H4 (cell line): Measurements from ENCODE around the gene ZBTB8OS. TPM values are rescaled to one million over a fixed set of nuclear protein-coding genes. Genes with fewer than 3 reads are reported as not detected.
"Not testable (repeated sequence)": the region's sequence is repeated elsewhere in the genome, so short reads cannot be mapped to it uniquely, and the experiment has no call there.

Source experiments
- DNase-seq: peaks from one replicate; pipeline ENCODE4 v3.0.0-alpha.2; 2015; ENCODE audit warnings: low spot score
- total RNA-seq: library from RNA; depleted of rRNA; stranded (reverse); fragments of >200 nt; shearing (Covaris generic); gene quantifications from 2 replicates; pipeline ENCODE4 v1.2.3, GENCODE V29; 2014

Gene ZBTB8OS
- total RNA-seq, 1 experiment from 2014 or later: 102 TPM

DNA sequence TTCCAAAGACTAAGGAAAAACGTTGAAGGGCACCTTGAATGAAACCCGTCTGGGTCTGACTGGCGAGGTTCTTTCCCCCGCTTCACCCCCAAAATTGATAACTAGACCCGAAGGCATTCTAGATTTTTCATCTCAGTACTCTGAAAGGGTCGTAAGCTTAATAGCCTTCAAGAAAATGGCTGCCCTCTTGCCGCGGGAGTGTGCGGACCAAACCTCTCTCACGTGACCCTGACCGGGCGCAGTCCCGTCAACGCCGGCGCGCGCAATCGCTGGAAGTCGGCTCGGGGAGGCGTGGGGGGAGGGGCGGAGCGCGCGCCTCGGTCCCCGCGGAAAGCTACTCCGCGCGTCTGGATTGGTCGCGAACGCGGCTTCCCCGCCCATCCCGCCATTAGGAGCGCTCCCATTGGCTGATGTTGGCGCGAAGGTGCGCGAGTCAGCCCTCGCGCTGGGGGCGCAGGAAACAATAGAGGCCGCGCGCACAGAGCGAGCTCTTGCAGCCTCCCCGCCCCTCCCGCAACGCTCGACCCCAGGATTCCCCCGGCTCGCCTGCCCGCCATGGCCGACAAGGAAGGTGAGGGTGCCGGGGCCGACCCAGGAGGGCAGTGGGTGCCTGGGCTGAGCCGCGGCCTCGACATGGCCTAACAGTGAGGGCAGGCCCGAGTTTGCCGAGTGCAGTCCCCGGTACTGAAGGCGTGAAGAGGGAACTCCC, 556 bp upstream of the ZBTB8OS start, which contains the start of gene RBBP4:
TSS of gene RBBP4 (plus strand) at position 457 of the 709 bp plus-strand sequence. CDS start at position 556, 99 bp downstream.
- DNase-seq: peak; percentile 96

- no peak for DNase-seq
These were observed 2.8 kb downstream of the ZBTB8OS start for GRCh38 chr1:32647308-32648134.

DNA sequence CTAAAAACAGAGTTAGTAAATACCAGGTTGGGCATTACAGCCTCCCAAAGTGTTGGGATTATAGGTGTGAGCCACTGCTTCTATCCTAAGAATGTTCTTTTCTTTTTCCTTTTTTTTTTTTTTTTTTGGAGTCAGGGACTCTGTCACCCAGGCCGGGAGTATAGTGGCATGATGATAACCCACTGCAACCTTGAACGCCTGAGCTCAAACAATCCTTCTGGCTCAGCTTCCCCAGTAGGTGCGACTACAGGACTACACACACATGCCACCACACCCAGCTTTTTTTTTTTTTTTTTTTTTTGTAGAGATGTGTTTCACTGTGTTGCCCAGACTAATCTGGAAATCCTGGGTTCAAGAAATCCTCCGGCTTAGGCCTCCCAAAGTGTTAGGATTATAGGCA, 5.9 kb downstream of the ZBTB8OS start:
- DNase-seq: no peak

DNA sequence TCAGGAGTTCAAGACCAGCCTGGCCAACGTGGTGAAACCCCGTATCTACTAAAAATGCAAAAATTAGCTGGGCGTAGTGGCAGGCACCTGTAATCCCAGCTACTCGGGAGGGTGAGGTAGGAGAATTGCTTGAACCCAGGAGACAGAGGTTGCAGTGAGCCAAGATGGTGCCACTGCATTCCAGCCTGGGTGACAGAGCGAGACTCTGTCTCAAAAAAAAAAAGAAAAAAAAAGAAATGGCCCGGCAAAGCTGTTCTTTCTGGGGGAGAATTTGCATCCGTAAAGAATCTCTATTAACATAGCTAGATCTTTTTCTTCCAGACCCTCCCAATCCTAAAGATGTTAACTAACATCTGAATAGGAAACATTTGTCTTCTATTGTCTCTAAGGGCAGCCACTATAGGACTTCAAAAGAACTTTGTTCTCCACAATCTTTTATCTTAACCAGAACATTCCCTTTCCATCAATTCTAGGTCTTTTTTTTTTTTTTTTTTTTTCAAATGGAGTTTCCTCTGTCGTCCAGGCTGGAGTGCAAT, 8.0 kb downstream of the ZBTB8OS start:
- DNase-seq: not testable (repeated sequence)

DNA sequence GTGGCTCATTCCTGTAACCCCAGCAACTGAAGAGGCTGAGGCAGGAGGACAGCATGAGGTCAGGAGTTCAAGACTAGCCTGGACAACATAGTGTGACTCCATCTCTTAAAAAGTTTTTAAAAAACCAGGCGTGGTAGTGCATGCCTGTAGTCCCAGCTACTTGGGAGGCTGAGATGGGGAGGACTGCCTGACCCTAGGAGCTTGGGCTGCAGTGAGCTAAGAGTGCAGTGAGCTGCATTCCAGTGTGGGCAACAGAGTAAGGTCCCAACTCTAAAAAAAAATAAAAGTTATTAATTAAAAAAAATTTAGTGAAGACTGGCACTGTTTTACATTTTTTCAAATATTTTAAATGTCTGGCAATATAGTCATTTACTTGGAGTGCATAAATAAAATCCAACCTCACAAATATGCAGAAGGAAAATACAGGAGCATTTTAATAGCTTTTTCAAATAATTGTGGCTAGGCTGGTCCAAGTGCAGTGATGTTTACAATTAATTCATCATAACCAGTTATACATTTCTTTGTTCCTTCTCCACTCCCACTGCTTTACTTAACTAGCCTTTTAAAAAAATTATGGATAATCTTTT, 10.8 kb downstream of the ZBTB8OS start:
- DNase-seq: no peak

DNA sequence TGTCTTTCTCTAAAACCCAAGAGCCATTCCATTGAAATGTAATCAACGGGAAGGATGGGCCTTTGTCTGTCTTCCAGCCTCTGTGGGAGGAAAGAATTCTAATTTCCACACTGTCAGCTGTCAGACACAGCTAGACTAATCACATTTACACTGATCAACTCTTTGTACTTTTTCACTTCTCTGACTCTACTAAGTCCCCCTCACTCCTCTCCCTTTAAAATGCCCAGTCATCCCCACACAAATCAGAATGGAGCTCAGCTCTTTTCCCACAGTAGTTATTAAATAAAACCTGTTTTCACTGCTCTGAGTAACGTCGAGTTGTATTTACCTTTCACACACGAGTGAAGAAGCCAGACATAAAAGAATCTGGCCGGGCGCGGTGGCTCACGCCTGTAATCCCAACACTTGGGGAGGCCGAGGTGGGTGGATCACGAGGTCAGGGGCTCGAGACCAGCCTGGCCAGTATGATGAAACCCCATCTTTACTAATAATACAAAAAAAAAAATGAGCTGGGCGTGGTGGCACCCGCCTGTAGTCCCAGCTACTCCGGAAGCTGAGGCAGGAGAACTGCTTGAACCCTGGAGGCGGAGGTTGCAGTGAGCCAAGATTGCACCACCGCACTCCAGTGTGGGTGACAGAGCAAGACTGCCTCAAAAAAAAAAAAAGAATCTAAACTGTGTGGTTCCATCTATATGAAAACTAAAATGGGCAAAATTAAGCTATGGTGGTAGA, 13.3 kb downstream of the ZBTB8OS start:
- DNase-seq: no peak

DNA sequence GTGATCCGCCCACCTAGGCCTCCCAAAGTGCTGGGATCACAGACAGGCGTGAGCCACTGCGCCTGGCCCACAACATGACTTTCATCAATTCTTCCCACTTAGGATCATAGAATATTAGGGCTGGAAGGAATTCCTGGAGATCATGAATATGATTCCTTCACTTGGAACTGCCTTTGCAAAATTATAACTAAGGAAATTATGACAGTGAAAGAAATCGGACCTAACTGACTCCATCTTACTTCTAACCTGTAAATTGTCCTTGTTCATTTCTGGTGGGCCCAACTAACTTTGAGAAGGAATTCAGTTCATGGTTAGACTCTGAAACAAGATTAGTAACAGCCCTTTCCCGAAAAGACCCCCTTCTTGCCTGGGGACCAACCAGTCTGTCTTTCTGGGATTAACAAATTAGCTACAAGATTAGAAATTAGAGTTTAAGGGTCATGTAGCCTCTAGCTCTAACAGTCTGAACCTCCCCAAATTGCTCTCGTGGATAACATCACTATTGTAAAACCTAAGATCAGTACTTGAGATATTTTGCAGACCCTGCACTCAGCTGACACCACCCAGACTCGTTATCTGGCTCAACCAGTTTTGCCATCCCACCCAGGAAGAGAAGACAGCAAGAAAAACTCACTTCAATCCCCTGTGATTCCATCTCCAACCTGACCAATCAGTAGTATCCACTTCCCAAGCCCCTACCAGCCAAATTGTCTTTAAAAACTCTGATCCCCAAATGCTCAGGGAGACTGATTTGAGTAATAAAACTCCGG, 14.7 kb downstream of the ZBTB8OS start:
- DNase-seq: no peak

GRCh38 chr1:32632829-32633228, 17.5 kb downstream of the ZBTB8OS start:
- no peak for DNase-seq

DNA sequence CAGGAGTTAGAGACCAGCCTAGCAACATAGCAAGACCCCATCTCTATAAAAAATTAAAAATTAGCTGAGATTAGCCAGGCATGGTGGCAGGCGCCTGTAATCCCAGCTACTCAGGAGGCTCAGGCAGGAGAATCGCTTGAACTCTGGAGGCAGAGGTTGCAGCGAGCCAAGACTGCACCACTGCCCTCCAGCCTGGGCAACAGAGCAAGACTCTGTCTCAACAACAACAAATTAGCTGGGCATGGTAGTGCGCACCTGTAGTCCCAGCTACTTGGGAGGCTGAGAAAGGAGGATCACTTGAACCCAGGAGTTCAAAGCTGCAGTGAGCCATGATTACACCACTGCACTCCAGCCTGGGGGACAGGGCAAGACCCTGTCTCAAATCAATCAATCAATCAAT, 20.2 kb downstream of the ZBTB8OS start:
- not testable (repeated sequence) for DNase-seq

- DNase-seq: no peak
These were observed 22.7 kb downstream of the ZBTB8OS start for GRCh38 chr1:32627596-32628162.

DNA sequence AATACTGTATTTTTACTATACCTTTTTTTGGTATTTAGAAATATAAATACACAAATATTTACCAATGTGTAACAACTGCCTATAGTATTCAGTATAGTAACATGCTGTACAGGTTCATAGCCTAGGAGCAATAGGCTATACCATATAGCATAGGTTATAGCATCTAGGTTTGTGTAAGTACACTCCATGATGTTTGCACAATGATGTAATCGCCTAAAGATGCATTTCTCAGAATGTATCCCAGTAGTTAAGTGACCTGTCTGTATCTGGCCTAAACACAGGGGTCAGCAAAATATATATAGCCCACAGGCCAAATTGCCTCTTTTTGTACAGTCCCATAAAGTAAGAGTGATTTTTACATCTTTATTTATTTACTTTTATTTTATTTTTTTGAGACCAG, 24.2 kb downstream of the ZBTB8OS start:
- DNase-seq: no peak

- DNase-seq: no peak
These were observed 26.6 kb downstream of the ZBTB8OS start for GRCh38 chr1:32623775-32624174.

- DNase-seq: no peak
These were observed 27.3 kb downstream of the ZBTB8OS start for GRCh38 chr1:32622806-32623681.

- DNase-seq: no peak
These were observed 28.1 kb downstream of the ZBTB8OS start for GRCh38 chr1:32622205-32622604.

DNA sequence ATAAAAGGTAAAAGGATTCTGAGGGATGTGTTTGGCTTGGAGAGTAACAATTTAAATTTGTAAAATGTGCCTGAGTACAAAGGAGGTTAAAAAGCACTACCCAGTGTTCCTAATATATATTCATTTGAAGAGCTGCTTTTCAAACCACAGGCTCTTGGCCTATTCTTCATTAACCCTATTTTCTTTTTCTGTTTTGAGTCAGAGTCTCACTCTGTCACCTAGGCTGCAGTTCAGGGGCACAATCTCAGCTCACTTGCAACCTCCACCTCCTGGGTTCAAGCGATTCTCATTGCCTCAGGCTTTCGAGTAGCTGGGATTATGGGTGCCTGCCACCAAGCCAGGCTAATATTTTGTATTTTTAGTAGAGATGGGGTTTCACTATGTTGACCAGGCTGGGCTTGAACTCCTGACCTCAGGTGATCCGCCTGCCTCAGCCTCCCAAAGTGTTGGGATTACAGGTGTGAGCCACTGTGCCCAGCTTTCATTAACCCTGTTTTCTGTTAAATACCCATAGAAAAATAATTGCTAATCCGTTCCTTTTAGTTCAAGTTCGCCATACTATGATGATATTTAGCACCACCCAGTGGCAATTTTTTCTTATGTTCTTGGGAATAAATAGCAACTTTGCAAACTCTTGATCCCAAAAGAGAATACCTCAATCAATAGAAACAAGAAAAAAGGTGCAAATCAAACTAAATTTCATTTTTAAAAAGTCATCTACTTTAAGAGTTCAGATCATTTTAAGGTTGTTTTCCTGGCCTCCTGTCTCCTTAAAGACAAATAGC, 30.5 kb downstream of the ZBTB8OS start:
- DNase-seq: no peak

DNA sequence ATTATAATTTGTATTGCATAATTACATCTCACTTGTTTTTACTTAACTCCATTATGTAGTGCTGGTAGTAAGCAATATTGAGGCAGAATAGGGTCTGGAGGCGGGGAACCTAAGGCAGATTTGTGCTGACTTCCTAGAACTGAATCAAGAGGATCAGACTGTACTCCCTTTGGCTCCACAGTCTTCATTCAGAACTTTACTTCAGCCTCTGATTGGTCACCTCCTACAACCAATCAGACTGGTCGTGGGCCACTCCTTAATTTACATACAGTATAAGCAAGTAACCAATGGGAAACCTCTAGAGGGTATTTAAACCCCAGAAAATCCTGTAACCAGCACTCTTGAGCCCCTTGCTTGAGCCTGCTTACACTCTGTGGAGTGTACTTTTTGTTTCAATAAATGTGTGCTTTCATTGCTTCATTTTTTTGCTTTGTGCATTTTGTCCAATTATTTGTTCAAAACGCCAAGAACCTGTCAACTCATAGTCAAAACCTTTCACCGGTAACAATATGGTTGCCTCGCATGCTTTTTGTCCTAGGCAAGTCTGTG, 31.6 kb downstream of the ZBTB8OS start:
- DNase-seq: no peak

DNA sequence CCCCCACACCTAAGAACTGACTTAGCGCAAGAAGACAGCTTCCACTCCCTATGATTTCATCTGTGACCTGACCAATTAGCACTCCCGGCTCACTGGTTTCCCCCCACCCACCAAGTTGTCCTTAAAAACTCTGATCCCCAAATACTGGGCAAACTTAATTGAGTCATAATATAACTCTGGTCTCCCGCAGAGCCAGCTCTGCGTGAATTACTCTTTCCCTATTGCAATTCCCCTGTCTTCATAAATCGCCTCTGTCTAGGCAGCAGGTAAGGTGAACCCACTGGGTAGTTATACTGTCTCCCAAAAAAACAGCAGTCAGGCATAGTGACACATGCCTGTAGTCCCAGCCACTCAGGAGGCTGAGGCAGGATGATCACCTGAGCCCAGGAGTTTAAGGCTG, 36.9 kb downstream of the ZBTB8OS start:
- no peak for DNase-seq

GRCh38 chr1:32612189-32612881, 38.0 kb downstream of the ZBTB8OS start:
- peak; percentile 78 for DNase-seq
